Measurements from ENCODE around the gene RBFOX2. TPM values are rescaled to one million over a fixed set of nuclear protein-coding genes. Genes with fewer than 3 reads are reported as not detected.

The RBFOX2 gene
- total and polyA plus RNA-seq, 2 donors (not counting 1 experiment from before 2014, with no cell fraction given): 173 to 190 TPM

- H3K27ac ChIP-seq (ENCODE audit: insufficient read depth, low read length): no peak overlapping the region
- H3K4me3 ChIP-seq (replicated peaks in 1 of 4; ENCODE audit: control extremely low read depth in 1 of 4, insufficient read depth in 1 of 4, low read depth in 3 of 4, low read length in 4 of 4): no peak overlapping the region
- H3K4me1 ChIP-seq (ENCODE audit: control insufficient read depth, extremely low read depth, insufficient read depth, low read length): peaks cover 4% of the 10 kb centered on the region
- no peak for DNase-seq (ENCODE audit: low read depth in 2 of 2)
- H4K20me1 ChIP-seq (ENCODE audit: control insufficient read depth, extremely low read depth, insufficient read depth, low read length): no peaks in the 10 kb centered on the region
- no peak overlapping the region for H3K4me2 ChIP-seq (ENCODE audit: extremely low read depth, insufficient read depth, low read length)
- no peaks in the 10 kb centered on the region for H3K36me3 ChIP-seq (ENCODE audit: control insufficient read depth, insufficient read depth, low read length)
- no peak overlapping the region for H3K9ac ChIP-seq (ENCODE audit: insufficient read depth, low read length)
- TF ChIP-seq CTCF (conservative IDR thresholded peaks at IDR 0.05 in 1 of 2, IDR thresholded peaks at IDR 0.05 in 1 of 2; ENCODE audit: low read depth in 1 of 2, low read length in 2 of 2) (no peak), EZH2 (IDR thresholded peaks at IDR 0.05; ENCODE audit: low read length, missing control alignments) (no peak)
- no peaks in the 10 kb centered on the region for H3K27me3 ChIP-seq (ENCODE audit: control insufficient read depth, insufficient read depth, low read length)
- H3K79me2 ChIP-seq (ENCODE audit: control insufficient read depth, insufficient read depth, low read length): peaks cover 95% of the 10 kb centered on the region
- H3K9me3 ChIP-seq (ENCODE audit: control insufficient read depth, insufficient read depth, low read depth, low read length): no peaks in the 10 kb centered on the region
- no peak overlapping the region for H2AFZ ChIP-seq (ENCODE audit: low read length)
These were observed 198.3 kb downstream of the RBFOX2 start for GRCh38 chr22:35830305-35830704.

- Histone ChIP-seq H3K36me3 (ENCODE audit: control insufficient read depth, insufficient read depth, low read length) (no peaks in the 10 kb centered on the region), H4K20me1 (ENCODE audit: control insufficient read depth, extremely low read depth, insufficient read depth, low read length) (no peaks in the 10 kb centered on the region), H3K4me3 (replicated peaks in 1 of 4; ENCODE audit: control extremely low read depth in 1 of 4, insufficient read depth in 1 of 4, low read depth in 3 of 4, low read length in 4 of 4) (no peak overlapping the region), H3K79me2 (ENCODE audit: control insufficient read depth, insufficient read depth, low read length) (peaks cover 90% of the 10 kb centered on the region), H3K9ac (ENCODE audit: insufficient read depth, low read length) (no peak overlapping the region), H3K27me3 (ENCODE audit: control insufficient read depth, insufficient read depth, low read length) (no peaks in the 10 kb centered on the region), H2AFZ (ENCODE audit: low read length) (no peak overlapping the region), H3K9me3 (ENCODE audit: control insufficient read depth, insufficient read depth, low read depth, low read length) (no peaks in the 10 kb centered on the region), H3K4me2 (ENCODE audit: extremely low read depth, insufficient read depth, low read length) (no peak overlapping the region), H3K4me1 (ENCODE audit: control insufficient read depth, extremely low read depth, insufficient read depth, low read length) (no peaks in the 10 kb centered on the region), H3K27ac (ENCODE audit: insufficient read depth, low read length) (no peak overlapping the region)
- TF ChIP-seq CTCF (conservative IDR thresholded peaks at IDR 0.05 in 1 of 2, IDR thresholded peaks at IDR 0.05 in 1 of 2; ENCODE audit: low read depth in 1 of 2, low read length in 2 of 2) (no peak), EZH2 (IDR thresholded peaks at IDR 0.05; ENCODE audit: low read length, missing control alignments) (no peak)
- DNase-seq (ENCODE audit: low read depth in 2 of 2): no peak
These were observed 204.4 kb downstream of the RBFOX2 start for GRCh38 chr22:35824256-35824655.

GRCh38 chr22:35821654-35822053, 207.0 kb downstream of the RBFOX2 start:
- Histone ChIP-seq H2AFZ (ENCODE audit: low read length) (no peak overlapping the region), H3K4me2 (ENCODE audit: extremely low read depth, insufficient read depth, low read length) (no peak overlapping the region), H3K27ac (ENCODE audit: insufficient read depth, low read length) (no peak overlapping the region), H3K36me3 (ENCODE audit: control insufficient read depth, insufficient read depth, low read length) (peaks cover 3% of the 10 kb centered on the region), H3K9ac (ENCODE audit: insufficient read depth, low read length) (no peak overlapping the region), H4K20me1 (ENCODE audit: control insufficient read depth, extremely low read depth, insufficient read depth, low read length) (no peaks in the 10 kb centered on the region), H3K4me1 (ENCODE audit: control insufficient read depth, extremely low read depth, insufficient read depth, low read length) (peaks cover 2% of the 10 kb centered on the region), H3K9me3 (ENCODE audit: control insufficient read depth, insufficient read depth, low read depth, low read length) (no peaks in the 10 kb centered on the region), H3K27me3 (ENCODE audit: control insufficient read depth, insufficient read depth, low read length) (no peaks in the 10 kb centered on the region), H3K4me3 (replicated peaks in 1 of 4; ENCODE audit: control extremely low read depth in 1 of 4, insufficient read depth in 1 of 4, low read depth in 3 of 4, low read length in 4 of 4) (no peak overlapping the region), H3K79me2 (ENCODE audit: control insufficient read depth, insufficient read depth, low read length) (peaks cover 90% of the 10 kb centered on the region)
- DNase-seq (ENCODE audit: low read depth in 2 of 2): no peak
- TF ChIP-seq EZH2 (IDR thresholded peaks at IDR 0.05; ENCODE audit: low read length, missing control alignments) (no peak), CTCF (conservative IDR thresholded peaks at IDR 0.05 in 1 of 2, IDR thresholded peaks at IDR 0.05 in 1 of 2; ENCODE audit: low read depth in 1 of 2, low read length in 2 of 2) (no peak)

All from fibroblast of lung (primary cell).